Measurements from ENCODE around the gene ZMYM4.

ZMYM4 gene

GRCh38 chr1:35448344-35448801 lies 179.9 kb downstream of the ZMYM4 start:
- TF ChIP-seq CTCF (conservative IDR thresholded peaks at IDR 0.05; ENCODE audit: low read length), result no peak
- peak; percentile 96 for DNase-seq (ENCODE audit: low read depth)
- H3K4me3 ChIP-seq (ENCODE audit: low read length), result no peak overlapping the region

GRCh38 chr1:35449334-35450008 lies 181.0 kb downstream of the ZMYM4 start:
- TF ChIP-seq CTCF (conservative IDR thresholded peaks at IDR 0.05; ENCODE audit: low read length), result no peak
- DNase-seq (ENCODE audit: low read depth), result peak; percentile 95

GRCh38 chr1:35451125-35451528 lies 182.6 kb downstream of the ZMYM4 start:
- peak; percentile 92 for TF ChIP-seq CTCF (conservative IDR thresholded peaks at IDR 0.05; ENCODE audit: low read length)
- peak; percentile 77 for DNase-seq (ENCODE audit: low read depth)
- no peak overlapping the region for H3K4me3 ChIP-seq (ENCODE audit: low read length)

More at GRCh38 chr1:35449334-35450008, 181.0 kb downstream of the ZMYM4 start:
- no peak overlapping the region for H3K4me3 ChIP-seq (ENCODE audit: low read length)

GRCh38 chr1:35452106-35452774 lies 183.7 kb downstream of the ZMYM4 start:
- peak; percentile 39 for TF ChIP-seq CTCF (conservative IDR thresholded peaks at IDR 0.05; ENCODE audit: low read length)
- DNase-seq (ENCODE audit: low read depth), result peak; percentile 95
- no peak overlapping the region for H3K4me3 ChIP-seq (ENCODE audit: low read length)

- no peak for TF ChIP-seq CTCF (conservative IDR thresholded peaks at IDR 0.05; ENCODE audit: low read length)
- DNase-seq (ENCODE audit: low read depth), result no peak
- H3K4me3 ChIP-seq (ENCODE audit: low read length), result no peak overlapping the region
Observed at GRCh38 chr1:35453031-35453430, 184.5 kb downstream of the ZMYM4 start.

- no peak for TF ChIP-seq CTCF (conservative IDR thresholded peaks at IDR 0.05; ENCODE audit: low read length)
- no peak overlapping the region for H3K4me3 ChIP-seq (ENCODE audit: low read length)
Observed at GRCh38 chr1:35454176-35454575, 185.7 kb downstream of the ZMYM4 start.

GRCh38 chr1:35454616-35455015 lies 186.1 kb downstream of the ZMYM4 start:
- DNase-seq (ENCODE audit: low read depth), result peak; percentile 71
- H3K4me3 ChIP-seq (ENCODE audit: low read length), result no peak overlapping the region

More at GRCh38 chr1:35454176-35454575, 185.7 kb downstream of the ZMYM4 start:
- no peak for DNase-seq (ENCODE audit: low read depth)

More at GRCh38 chr1:35454616-35455015, 186.1 kb downstream of the ZMYM4 start:
- peak; percentile 36 for TF ChIP-seq CTCF (conservative IDR thresholded peaks at IDR 0.05; ENCODE audit: low read length)
